ENCODE data around the gene RPL11.
A peak's percentile ranks its signal among the peaks of the same experiment; 100 is the strongest.

The RPL11 gene

GRCh38 chr1:23701310-23701709 is 9.7 kb downstream of the RPL11 start:
- H3K4me1 ChIP-seq (ENCODE audit: control insufficient read depth, insufficient read depth, low read length), result no peaks in the 10 kb centered on the region
- no peak for DNase-seq (ENCODE audit: low read depth, low spot score)
- H3K27me3 ChIP-seq (ENCODE audit: control insufficient read depth, insufficient read depth, low read length), result no peaks in the 10 kb centered on the region
- peaks cover 24% of the 10 kb centered on the region for H3K36me3 ChIP-seq (ENCODE audit: control insufficient read depth, insufficient read depth, low read length)
- H3K27ac ChIP-seq (ENCODE audit: low read length), result no peak overlapping the region
- H3K9me3 ChIP-seq (ENCODE audit: control insufficient read depth, insufficient read depth, low read length), result no peaks in the 10 kb centered on the region
- no CpG with 5 or more reads among the region's 2 CpGs for WGBS (ENCODE audit: insufficient coverage, insufficient read length)
- H3K4me3 ChIP-seq (ENCODE audit: low read length), result no peak overlapping the region

- Histone ChIP-seq H3K9me3 (ENCODE audit: control insufficient read depth, insufficient read depth, low read length) (no peaks in the 10 kb centered on the region), H3K27ac (ENCODE audit: low read length) (no peak overlapping the region), H3K36me3 (ENCODE audit: control insufficient read depth, insufficient read depth, low read length) (peaks cover 20% of the 10 kb centered on the region), H3K27me3 (ENCODE audit: control insufficient read depth, insufficient read depth, low read length) (no peaks in the 10 kb centered on the region), H3K4me3 (ENCODE audit: low read length) (no peak overlapping the region), H3K4me1 (ENCODE audit: control insufficient read depth, insufficient read depth, low read length) (no peaks in the 10 kb centered on the region)
- no CpG with 5 or more reads among the region's 5 CpGs for WGBS (ENCODE audit: insufficient coverage, insufficient read length)
- no peak for DNase-seq (ENCODE audit: low read depth, low spot score)
These were observed 10.4 kb downstream of the RPL11 start for GRCh38 chr1:23701996-23702395.

GRCh38 chr1:23704834-23705495 is 13.4 kb downstream of the RPL11 start:
- H3K4me3 ChIP-seq (ENCODE audit: low read length), result no peak overlapping the region
- no peaks in the 10 kb centered on the region for H3K9me3 ChIP-seq (ENCODE audit: control insufficient read depth, insufficient read depth, low read length)
- no peak overlapping the region for H3K27ac ChIP-seq (ENCODE audit: low read length)
- WGBS (ENCODE audit: insufficient coverage, insufficient read length), result no CpG with 5 or more reads among the region's 6 CpGs
- no peak for DNase-seq (ENCODE audit: low read depth, low spot score)
- no peaks in the 10 kb centered on the region for H3K27me3 ChIP-seq (ENCODE audit: control insufficient read depth, insufficient read depth, low read length)
- peaks cover 2% of the 10 kb centered on the region for H3K36me3 ChIP-seq (ENCODE audit: control insufficient read depth, insufficient read depth, low read length)
- H3K4me1 ChIP-seq (ENCODE audit: control insufficient read depth, insufficient read depth, low read length), result no peaks in the 10 kb centered on the region

GRCh38 chr1:23709229-23709628 is 17.6 kb downstream of the RPL11 start:
- no CpG with 5 or more reads among the region's 4 CpGs for WGBS (ENCODE audit: insufficient coverage, insufficient read length)
- no peaks in the 10 kb centered on the region for H3K27me3 ChIP-seq (ENCODE audit: control insufficient read depth, insufficient read depth, low read length)
- H3K27ac ChIP-seq (ENCODE audit: low read length), result no peak overlapping the region
- H3K9me3 ChIP-seq (ENCODE audit: control insufficient read depth, insufficient read depth, low read length), result no peaks in the 10 kb centered on the region
- H3K4me1 ChIP-seq (ENCODE audit: control insufficient read depth, insufficient read depth, low read length), result no peaks in the 10 kb centered on the region
- no peaks in the 10 kb centered on the region for H3K36me3 ChIP-seq (ENCODE audit: control insufficient read depth, insufficient read depth, low read length)
- no peak overlapping the region for H3K4me3 ChIP-seq (ENCODE audit: low read length)
- no peak for DNase-seq (ENCODE audit: low read depth, low spot score)

GRCh38 chr1:23718482-23718881 is 26.9 kb downstream of the RPL11 start:
- H3K27me3 ChIP-seq (ENCODE audit: control insufficient read depth, insufficient read depth, low read length), result no peaks in the 10 kb centered on the region
- H3K27ac ChIP-seq (ENCODE audit: low read length), result no peak overlapping the region
- no CpG with 5 or more reads among the region's 3 CpGs for WGBS (ENCODE audit: insufficient coverage, insufficient read length)
- peak; percentile 82 for DNase-seq (ENCODE audit: low read depth, low spot score)
- H3K4me1 ChIP-seq (ENCODE audit: control insufficient read depth, insufficient read depth, low read length), result no peaks in the 10 kb centered on the region
- no peaks in the 10 kb centered on the region for H3K9me3 ChIP-seq (ENCODE audit: control insufficient read depth, insufficient read depth, low read length)
- no peak overlapping the region for H3K4me3 ChIP-seq (ENCODE audit: low read length)
- no peaks in the 10 kb centered on the region for H3K36me3 ChIP-seq (ENCODE audit: control insufficient read depth, insufficient read depth, low read length)

GRCh38 chr1:23719162-23719820 is 27.7 kb downstream of the RPL11 start:
- H3K4me1 ChIP-seq (ENCODE audit: control insufficient read depth, insufficient read depth, low read length), result no peaks in the 10 kb centered on the region
- no peak overlapping the region for H3K4me3 ChIP-seq (ENCODE audit: low read length)
- no peaks in the 10 kb centered on the region for H3K9me3 ChIP-seq (ENCODE audit: control insufficient read depth, insufficient read depth, low read length)
- WGBS (ENCODE audit: insufficient coverage, insufficient read length), result no CpG with 5 or more reads among the region's 3 CpGs
- DNase-seq (ENCODE audit: low read depth, low spot score), result no peak
- H3K27ac ChIP-seq (ENCODE audit: low read length), result no peak overlapping the region
- no peaks in the 10 kb centered on the region for H3K36me3 ChIP-seq (ENCODE audit: control insufficient read depth, insufficient read depth, low read length)
- H3K27me3 ChIP-seq (ENCODE audit: control insufficient read depth, insufficient read depth, low read length), result no peaks in the 10 kb centered on the region

GRCh38 chr1:23720256-23720995 is 28.8 kb downstream of the RPL11 start:
- H3K27ac ChIP-seq (ENCODE audit: low read length), result no peak overlapping the region
- no peak for DNase-seq (ENCODE audit: low read depth, low spot score)
- H3K36me3 ChIP-seq (ENCODE audit: control insufficient read depth, insufficient read depth, low read length), result no peaks in the 10 kb centered on the region
- H3K4me1 ChIP-seq (ENCODE audit: control insufficient read depth, insufficient read depth, low read length), result no peaks in the 10 kb centered on the region
- no peaks in the 10 kb centered on the region for H3K9me3 ChIP-seq (ENCODE audit: control insufficient read depth, insufficient read depth, low read length)
- H3K27me3 ChIP-seq (ENCODE audit: control insufficient read depth, insufficient read depth, low read length), result no peaks in the 10 kb centered on the region
- no peak overlapping the region for H3K4me3 ChIP-seq (ENCODE audit: low read length)
- no CpG with 5 or more reads among the region's 10 CpGs for WGBS (ENCODE audit: insufficient coverage, insufficient read length)

- DNase-seq (ENCODE audit: low read depth, low spot score), result no peak
- WGBS (ENCODE audit: insufficient coverage, insufficient read length), result no CpG with 5 or more reads among the region's 3 CpGs
- H3K9me3 ChIP-seq (ENCODE audit: control insufficient read depth, insufficient read depth, low read length), result no peaks in the 10 kb centered on the region
- no peaks in the 10 kb centered on the region for H3K27me3 ChIP-seq (ENCODE audit: control insufficient read depth, insufficient read depth, low read length)
- no peak overlapping the region for H3K27ac ChIP-seq (ENCODE audit: low read length)
- no peaks in the 10 kb centered on the region for H3K4me1 ChIP-seq (ENCODE audit: control insufficient read depth, insufficient read depth, low read length)
- H3K4me3 ChIP-seq (ENCODE audit: low read length), result no peak overlapping the region
- H3K36me3 ChIP-seq (ENCODE audit: control insufficient read depth, insufficient read depth, low read length), result no peaks in the 10 kb centered on the region
These were observed 31.0 kb downstream of the RPL11 start for GRCh38 chr1:23722652-23723051.

- DNase-seq (ENCODE audit: low read depth, low spot score), result no peak
- no peaks in the 10 kb centered on the region for H3K4me1 ChIP-seq (ENCODE audit: control insufficient read depth, insufficient read depth, low read length)
- WGBS (ENCODE audit: insufficient coverage, insufficient read length), result no CpG with 5 or more reads among the region's 2 CpGs
- H3K4me3 ChIP-seq (ENCODE audit: low read length), result no peak overlapping the region
- H3K9me3 ChIP-seq (ENCODE audit: control insufficient read depth, insufficient read depth, low read length), result no peaks in the 10 kb centered on the region
- no peak overlapping the region for H3K27ac ChIP-seq (ENCODE audit: low read length)
- no peaks in the 10 kb centered on the region for H3K36me3 ChIP-seq (ENCODE audit: control insufficient read depth, insufficient read depth, low read length)
- H3K27me3 ChIP-seq (ENCODE audit: control insufficient read depth, insufficient read depth, low read length), result no peaks in the 10 kb centered on the region
These were observed 35.1 kb downstream of the RPL11 start for GRCh38 chr1:23726686-23727085.

- no peak overlapping the region for H3K27ac ChIP-seq (ENCODE audit: low read length)
- no peaks in the 10 kb centered on the region for H3K36me3 ChIP-seq (ENCODE audit: control insufficient read depth, insufficient read depth, low read length)
- no peak overlapping the region for H3K4me3 ChIP-seq (ENCODE audit: low read length)
- H3K4me1 ChIP-seq (ENCODE audit: control insufficient read depth, insufficient read depth, low read length), result no peaks in the 10 kb centered on the region
- H3K27me3 ChIP-seq (ENCODE audit: control insufficient read depth, insufficient read depth, low read length), result no peaks in the 10 kb centered on the region
- no peaks in the 10 kb centered on the region for H3K9me3 ChIP-seq (ENCODE audit: control insufficient read depth, insufficient read depth, low read length)
- WGBS (ENCODE audit: insufficient coverage, insufficient read length), result no CpG with 5 or more reads among the region's 9 CpGs
- DNase-seq (ENCODE audit: low read depth, low spot score), result no peak
These were observed 35.8 kb downstream of the RPL11 start for GRCh38 chr1:23727362-23727811.

All from iPS DF 6.9 (cell line).